Colonic mucosa (tissue), 4 donors: ENCODE results near the gene XPC. TPM values are rescaled to one million over a fixed set of nuclear protein-coding genes. Genes with fewer than 3 reads are reported as not detected.
"Not testable (repeated sequence)": the region's sequence is repeated elsewhere in the genome, so short reads cannot be mapped to it uniquely, and the experiment has no call there.

ENCODE experiments used
- DNase-seq: peaks from one replicate; pipeline ENCODE4 v3.0.0-alpha.2; 2020
- H3K27ac ChIP-seq: fragments of 200-600 bp; one replicate; pipeline ENCODE4 v1.8.0; 2021
- H3K27me3 ChIP-seq: fragments of 200-600 bp; one replicate; pipeline ENCODE4 v1.8.0; 2021
- H3K36me3 ChIP-seq: fragments of 200-600 bp; one replicate; pipeline ENCODE4 v1.8.0; 2021
- H3K4me1 ChIP-seq: fragments of 200-600 bp; one replicate; pipeline ENCODE4 v1.8.0; 2021; ENCODE audit warnings: mild to moderate bottlenecking
- H3K4me3 ChIP-seq: fragments of 200-600 bp; one replicate; pipeline ENCODE4 v1.8.0; 2021
- H3K9ac ChIP-seq, 2 donors: one replicate each; pipeline ENCODE4 v1.7.0; 2013; ENCODE audit warnings: control low read depth in 2 of 2, low read depth in 2 of 2, low read length in 2 of 2
- H3K9me3 ChIP-seq: fragments of 200-600 bp; one replicate; pipeline ENCODE4 v1.8.0; 2021
- intact Hi-C: fragments of 100-400 bp; cut with DNase I; formaldehyde crosslinking; loops from one replicate; pipeline ENCODE4 v1.14.1; 2022
- total RNA-seq, 2 donors: library from RNA; stranded (reverse); fragmentation: NEBNext Ultra II Directional in 1 of 2; extraction: Animal tissue kit (Norgen Biotek cat#: 25700) in 1 of 2; gene quantifications; one replicate each; pipeline ENCODE4 v1.2.1, GENCODE V29; 2021
- TF ChIP-seq, protein P1 (sequence below): fragments of 200-600 bp; IDR thresholded peaks from one replicate; pipeline ENCODE4 v1.8.0; 2022; ENCODE audit warnings: antibody characterized with exemption, mild to moderate bottlenecking
- donor health status: healthy.
- donor health status: DM: no; HTN: no; CAD: no.
- donor health status: DM: no; HTN: no; CAD: no.

XPC gene
- total RNA-seq, 2 donors from 2014 or later = 14.7 to 23.3 TPM

DNA sequence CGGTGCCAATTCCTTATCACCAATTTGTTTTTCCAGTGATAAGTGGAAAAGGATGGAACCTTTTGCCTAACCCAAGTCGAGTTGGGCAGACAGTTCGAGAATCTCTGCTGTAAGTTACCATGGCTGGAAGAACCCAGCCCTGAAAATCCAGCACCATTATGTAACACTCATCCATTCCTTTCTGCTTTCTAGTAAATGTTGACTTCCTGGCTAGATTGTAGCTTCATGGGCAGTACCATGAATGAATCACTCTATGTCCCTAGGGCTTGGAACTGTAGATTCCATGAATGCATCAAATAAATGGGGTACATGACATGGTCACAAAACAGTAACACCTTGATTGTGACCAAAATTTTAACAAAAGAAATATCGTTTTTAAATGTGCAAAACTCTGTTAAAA lies 67.7 kb downstream of the XPC start:
- H3K36me3 ChIP-seq = no peaks in the 10 kb centered on the region
- H3K9ac ChIP-seq = no peak overlapping the region
- no peaks in the 10 kb centered on the region for H3K4me1 ChIP-seq
- intact Hi-C loops = loop anchor here (5.0 kb wide), 1 partner anchor 213 kb away; no protein-coding TSS in a partner anchor
- no peak for DNase-seq
- H3K27me3 ChIP-seq = no peaks in the 10 kb centered on the region
- no peaks in the 10 kb centered on the region for H3K9me3 ChIP-seq
- H3K27ac ChIP-seq = no peak overlapping the region
- TF ChIP-seq, protein P1, sequence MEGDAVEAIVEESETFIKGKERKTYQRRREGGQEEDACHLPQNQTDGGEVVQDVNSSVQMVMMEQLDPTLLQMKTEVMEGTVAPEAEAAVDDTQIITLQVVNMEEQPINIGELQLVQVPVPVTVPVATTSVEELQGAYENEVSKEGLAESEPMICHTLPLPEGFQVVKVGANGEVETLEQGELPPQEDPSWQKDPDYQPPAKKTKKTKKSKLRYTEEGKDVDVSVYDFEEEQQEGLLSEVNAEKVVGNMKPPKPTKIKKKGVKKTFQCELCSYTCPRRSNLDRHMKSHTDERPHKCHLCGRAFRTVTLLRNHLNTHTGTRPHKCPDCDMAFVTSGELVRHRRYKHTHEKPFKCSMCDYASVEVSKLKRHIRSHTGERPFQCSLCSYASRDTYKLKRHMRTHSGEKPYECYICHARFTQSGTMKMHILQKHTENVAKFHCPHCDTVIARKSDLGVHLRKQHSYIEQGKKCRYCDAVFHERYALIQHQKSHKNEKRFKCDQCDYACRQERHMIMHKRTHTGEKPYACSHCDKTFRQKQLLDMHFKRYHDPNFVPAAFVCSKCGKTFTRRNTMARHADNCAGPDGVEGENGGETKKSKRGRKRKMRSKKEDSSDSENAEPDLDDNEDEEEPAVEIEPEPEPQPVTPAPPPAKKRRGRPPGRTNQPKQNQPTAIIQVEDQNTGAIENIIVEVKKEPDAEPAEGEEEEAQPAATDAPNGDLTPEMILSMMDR = no peak
- no peak overlapping the region for H3K4me3 ChIP-seq

DNA sequence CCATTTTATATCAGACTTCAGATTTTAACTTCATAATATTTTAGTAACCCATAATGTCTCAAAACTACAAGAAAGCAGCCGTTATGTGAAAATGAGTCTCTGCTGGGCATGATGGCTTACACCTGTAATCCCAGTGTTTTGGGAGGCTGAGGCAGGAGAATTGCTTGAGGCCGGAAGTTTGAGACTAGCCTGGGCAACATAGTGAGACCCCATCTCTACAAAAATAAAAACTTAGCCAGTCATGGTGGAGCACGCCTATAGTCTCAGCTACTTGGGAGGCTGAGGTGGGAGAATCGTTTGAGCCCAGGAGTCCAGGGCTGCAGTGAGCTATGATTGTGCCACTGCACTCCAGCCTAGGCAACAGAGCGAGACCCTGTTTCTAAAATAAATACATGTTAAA lies 68.6 kb downstream of the XPC start:
- DNase-seq = not testable (repeated sequence)
- intact Hi-C loops = loop anchor here (5.0 kb wide), 1 partner anchor 213 kb away; no protein-coding TSS in a partner anchor

DNA sequence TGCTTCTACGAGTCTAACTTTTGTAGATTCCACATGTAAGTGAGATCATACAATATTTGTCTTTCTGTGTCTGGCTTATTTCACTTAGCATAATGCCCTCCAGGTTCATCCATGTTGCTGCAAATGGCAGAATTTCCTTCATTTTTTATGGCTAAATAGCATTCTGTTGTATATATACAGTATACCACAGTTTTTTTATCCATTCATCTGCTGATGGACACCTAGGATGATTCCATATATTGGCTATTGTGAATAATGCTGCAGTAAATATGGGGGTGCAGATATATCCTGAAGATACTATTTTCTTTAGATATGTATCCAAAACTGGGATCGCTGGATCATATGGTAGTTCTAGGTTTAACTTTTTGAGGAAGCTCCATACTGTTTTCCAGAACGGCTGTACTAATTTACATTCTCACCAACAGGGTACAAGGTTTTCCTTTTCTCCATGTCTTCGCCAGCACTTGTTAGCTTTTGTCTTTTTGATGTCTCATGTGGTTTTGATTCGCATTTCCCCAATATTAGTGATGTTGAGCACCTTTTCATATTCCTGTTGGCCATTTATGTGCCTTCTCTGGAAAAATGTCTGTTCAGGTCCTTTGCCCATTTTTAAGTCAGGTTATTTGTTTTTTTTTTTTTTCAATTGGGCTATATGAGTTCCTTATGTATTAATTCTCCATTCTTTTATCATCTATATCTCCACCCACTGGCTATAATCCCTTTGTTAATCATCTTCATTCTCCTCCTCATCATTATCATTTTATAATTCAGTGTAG lies 80.6 kb downstream of the XPC start:
- Histone ChIP-seq H3K9ac (no peak overlapping the region), H3K36me3 (no peaks in the 10 kb centered on the region), H3K9me3 (no peaks in the 10 kb centered on the region), H3K27ac (no peak overlapping the region), H3K4me3 (no peak overlapping the region), H3K4me1 (no peaks in the 10 kb centered on the region), H3K27me3 (no peaks in the 10 kb centered on the region)
- intact Hi-C loops = no loop called here
- TF ChIP-seq, protein P1 = no peak
- DNase-seq = no peak

More for the DNA sequence above, 68.6 kb downstream of the XPC start:
- not testable (repeated sequence) for H3K4me1 ChIP-seq, H3K4me3 ChIP-seq, H3K27ac ChIP-seq, H3K9me3 ChIP-seq, H3K36me3 ChIP-seq, H3K27me3 ChIP-seq, H3K9ac ChIP-seq

DNA sequence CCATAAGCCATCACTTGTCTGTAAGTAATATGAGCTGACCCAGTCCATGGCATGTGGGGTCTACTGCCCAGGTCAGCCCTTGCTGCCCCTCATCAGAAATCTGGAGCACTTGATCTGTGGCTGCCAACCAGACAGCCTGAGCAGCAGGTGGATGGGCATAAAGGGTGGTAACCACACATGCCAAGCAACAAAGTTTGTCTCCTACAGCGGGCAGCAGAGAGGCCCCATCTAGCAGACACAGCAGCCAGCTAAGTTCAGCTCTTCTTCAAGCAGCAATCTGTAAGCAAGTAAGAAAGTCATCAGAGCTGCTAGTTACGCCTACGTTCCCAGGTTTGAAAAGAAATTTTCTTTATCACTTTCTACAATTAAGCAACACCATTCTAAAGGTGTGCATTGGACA lies 81.7 kb downstream of the XPC start:
- H3K27ac ChIP-seq = no peak overlapping the region
- intact Hi-C loops = no loop called here
- H3K36me3 ChIP-seq = no peaks in the 10 kb centered on the region
- H3K9ac ChIP-seq = no peak overlapping the region
- no peaks in the 10 kb centered on the region for H3K9me3 ChIP-seq
- no peak overlapping the region for H3K4me3 ChIP-seq
- H3K4me1 ChIP-seq = no peaks in the 10 kb centered on the region
- no peak for DNase-seq
- H3K27me3 ChIP-seq = no peaks in the 10 kb centered on the region
- TF ChIP-seq, protein P1 = no peak

Other genes with a start within 250 kb of the XPC start
- 10 to 100 TPM; 14.5 to 25.4 TPM for gene CHCHD4, start 53.7 kb downstream of the XPC start, total RNA-seq
- gene TMEM43, start 53.5 kb downstream of the XPC start, total RNA-seq = 10 to 100 TPM; 25.4 to 31.1 TPM
- gene LSM3, start 216 bp upstream of the XPC start, total RNA-seq = 10 to 100 TPM; 12.4 to 16.4 TPM
- gene SLC6A6, start 224.0 kb upstream of the XPC start, total RNA-seq = 10 to 100 TPM in 1 of 2 donors, 1 to 10 TPM in 1; 7.2 to 13.0 TPM